Stimulated activated CD8-positive, alpha-beta memory T cell treated with anti-CD3 and anti-CD28 coated beads, Interleukin-7, amount 100 ng/mL, for 24 hours (primary cell): ENCODE data around the gene COL23A1.

Source experiments
- DNase-seq: peaks from one replicate; pipeline ENCODE4 v3.0.0-alpha.2; 2020; ENCODE audit warnings: low read depth

The COL23A1 gene

GRCh38 chr5:178280631-178281030 is 309.6 kb downstream of the COL23A1 start:
- DNase-seq: no peak

- peak; percentile 49 for DNase-seq
These were observed 310.3 kb downstream of the COL23A1 start for GRCh38 chr5:178279723-178280438.

- DNase-seq: no peak
These were observed 311.0 kb downstream of the COL23A1 start for GRCh38 chr5:178279026-178279722.

GRCh38 chr5:178278358-178279023 is 311.7 kb downstream of the COL23A1 start:
- no peak for DNase-seq

- no peak for DNase-seq
These were observed 312.3 kb downstream of the COL23A1 start for GRCh38 chr5:178277866-178278265.

- DNase-seq: no peak
These were observed 312.8 kb downstream of the COL23A1 start for GRCh38 chr5:178277346-178277745.

GRCh38 chr5:178274781-178275537 is 315.2 kb downstream of the COL23A1 start:
- DNase-seq: no peak

GRCh38 chr5:178273665-178274541 is 316.3 kb downstream of the COL23A1 start:
- DNase-seq: no peak

- no peak for DNase-seq
These were observed 317.2 kb downstream of the COL23A1 start for GRCh38 chr5:178273041-178273440.

GRCh38 chr5:178272591-178272990 is 317.6 kb downstream of the COL23A1 start:
- no peak for DNase-seq

GRCh38 chr5:178271726-178272479 is 318.3 kb downstream of the COL23A1 start:
- no peak for DNase-seq

- DNase-seq: no peak
These were observed 319.0 kb downstream of the COL23A1 start for GRCh38 chr5:178271231-178271630.

- DNase-seq: no peak
These were observed 320.7 kb downstream of the COL23A1 start for GRCh38 chr5:178269499-178269898.

GRCh38 chr5:178267876-178268275 is 322.3 kb downstream of the COL23A1 start:
- DNase-seq: no peak

- no peak for DNase-seq
These were observed 322.9 kb downstream of the COL23A1 start for GRCh38 chr5:178267245-178267644.

GRCh38 chr5:178266581-178266980 is 323.6 kb downstream of the COL23A1 start:
- DNase-seq: no peak

- DNase-seq: no peak
These were observed 324.4 kb downstream of the COL23A1 start for GRCh38 chr5:178265746-178266145.

GRCh38 chr5:178264044-178264443 is 326.1 kb downstream of the COL23A1 start:
- no peak for DNase-seq

GRCh38 chr5:178261666-178262600 is 328.3 kb downstream of the COL23A1 start:
- no peak for DNase-seq
